H9 (cell line): Measurements from ENCODE around the gene PROX1. TPM values are rescaled to one million over a fixed set of nuclear protein-coding genes. Genes with fewer than 3 reads are reported as not detected.

Experiments used
- DNase-seq: peaks from one replicate; pipeline ENCODE4 v3.0.0-alpha.2; 2017
- H2AFZ ChIP-seq: one replicate; pipeline ENCODE4 v1.6.1; 2013; ENCODE audit warnings: mild to moderate bottlenecking, low read length, control low read depth, moderate library complexity
- H2AK5ac ChIP-seq: 2 replicates; pipeline ENCODE4 v1.6.1; 2013; ENCODE audit warnings: low read length, control low read depth, mixed read lengths; ENCODE audit not compliant: insufficient read length
- H2BK120ac ChIP-seq: one replicate; pipeline ENCODE4 v1.6.1; 2013; ENCODE audit warnings: low read depth, mild to moderate bottlenecking, low read length, control low read depth, inconsistent platforms; ENCODE audit not compliant: poor library complexity, severe bottlenecking
- H2BK12ac ChIP-seq: 2 replicates; pipeline ENCODE4 v1.6.1; 2013; ENCODE audit warnings: low read length, control low read depth, mixed read lengths, low read depth; ENCODE audit not compliant: insufficient read length
- H2BK15ac ChIP-seq: 2 replicates; pipeline ENCODE4 v1.6.1; 2013; ENCODE audit warnings: low read depth, low read length, control low read depth
- H2BK20ac ChIP-seq: one replicate; pipeline ENCODE4 v1.6.1; 2013; ENCODE audit warnings: low read depth, mild to moderate bottlenecking, low read length, control low read depth, inconsistent platforms; ENCODE audit not compliant: poor library complexity, severe bottlenecking
- H2BK5ac ChIP-seq: 2 replicates; pipeline ENCODE4 v1.6.1; 2013; ENCODE audit warnings: low read length, control low read depth, mixed read lengths; ENCODE audit not compliant: insufficient read length
- H3K14ac ChIP-seq: 2 replicates; pipeline ENCODE4 v1.6.1; 2013; ENCODE audit warnings: low read length, control low read depth; ENCODE audit not compliant: insufficient read depth
- H3K18ac ChIP-seq: 2 replicates; pipeline ENCODE4 v1.6.1; 2013; ENCODE audit warnings: low read depth, mild to moderate bottlenecking, mixed read lengths, low read length, control low read depth; ENCODE audit not compliant: insufficient read length
- H3K23ac ChIP-seq: 2 replicates; pipeline ENCODE4 v1.6.1; 2013; ENCODE audit warnings: low read length, control low read depth, mixed read lengths, low read depth; ENCODE audit not compliant: insufficient read length
- H3K23me2 ChIP-seq: 2 replicates; pipeline ENCODE4 v1.6.1; 2013; ENCODE audit warnings: low read depth, mild to moderate bottlenecking, mixed read lengths, low read length, control low read depth; ENCODE audit not compliant: insufficient read length, poor library complexity, severe bottlenecking
- H3K27ac ChIP-seq: 2 replicates; pipeline ENCODE4 v1.5.1; 2013; ENCODE audit warnings: low read length, control low read depth, mixed read lengths, low read depth; ENCODE audit not compliant: insufficient read length
- H3K27me3 ChIP-seq: 2 replicates; pipeline ENCODE4 v1.6.1; 2013; ENCODE audit warnings: low read length, control low read depth, inconsistent platforms; ENCODE audit not compliant: insufficient read depth
- H3K4ac ChIP-seq: 2 replicates; pipeline ENCODE4 v1.6.1; 2013; ENCODE audit warnings: low read depth, mild to moderate bottlenecking, control low read depth, inconsistent platforms, low read length, moderate library complexity
- H3K4me1 ChIP-seq: 2 replicates; pipeline ENCODE4 v1.6.1; 2013; ENCODE audit warnings: low read length, control low read depth, inconsistent platforms; ENCODE audit not compliant: insufficient read depth
- H3K4me2 ChIP-seq: 2 replicates; pipeline ENCODE4 v1.6.1; 2013; ENCODE audit warnings: low read length, control low read depth, mixed read lengths; ENCODE audit not compliant: insufficient read length, insufficient read depth
- H3K56ac ChIP-seq: 2 replicates; pipeline ENCODE4 v1.6.1; 2013; ENCODE audit warnings: low read depth, mild to moderate bottlenecking, mixed read lengths, low read length, control low read depth; ENCODE audit not compliant: insufficient read length
- H3K79me1 ChIP-seq: 2 replicates; pipeline ENCODE4 v1.6.1; 2013; ENCODE audit warnings: low read depth, mild to moderate bottlenecking, moderate library complexity, low read length, control low read depth, inconsistent platforms; ENCODE audit not compliant: insufficient read depth, poor library complexity, severe bottlenecking
- H3K79me2 ChIP-seq: 2 replicates; pipeline ENCODE4 v1.6.1; 2013; ENCODE audit warnings: low read length, control low read depth, inconsistent platforms; ENCODE audit not compliant: insufficient read depth
- H3K9ac ChIP-seq: 2 replicates; pipeline ENCODE4 v1.6.1; 2013; ENCODE audit warnings: low read length, control low read depth, mixed read lengths; ENCODE audit not compliant: insufficient read length; ENCODE audit errors: extremely low read depth
- H3K9me3 ChIP-seq: one replicate; pipeline ENCODE4 v1.6.1; 2013; ENCODE audit warnings: low read depth, low read length, inconsistent platforms; ENCODE audit not compliant: control insufficient read depth
- H3T11ph ChIP-seq: one replicate; pipeline ENCODE4 v1.6.1; 2013; ENCODE audit warnings: mild to moderate bottlenecking, low read length, control low read depth, inconsistent platforms
- H4K20me1 ChIP-seq: one replicate; pipeline ENCODE4 v1.6.1; 2013; ENCODE audit not compliant: control insufficient read depth, insufficient read length, insufficient read depth
- H4K5ac ChIP-seq: 2 replicates; pipeline ENCODE4 v1.6.1; 2013; ENCODE audit warnings: low read depth, mild to moderate bottlenecking, mixed read lengths, low read length, control low read depth; ENCODE audit not compliant: insufficient read length
- H4K8ac ChIP-seq: replicated peaks from 2 replicates; pipeline ENCODE4 v1.6.1; 2013; ENCODE audit warnings: low read length, control low read depth, mixed read lengths, low read depth; ENCODE audit not compliant: insufficient read length
- H4K91ac ChIP-seq: 2 replicates; pipeline ENCODE4 v1.6.1; 2013; ENCODE audit warnings: low read depth, mild to moderate bottlenecking, moderate library complexity, mixed read lengths, low read length, control low read depth; ENCODE audit not compliant: insufficient read length
- H3K27ac Mint-ChIP-seq, 3 experiments: 2 replicates in 2 of 3; 3 replicates in 1 of 3; pipeline ENCODE4 v1.8.0; 2020 to 2021; ENCODE audit warnings: mixed read lengths in 3 of 3, mild to moderate bottlenecking in 1 of 3, moderate library complexity in 1 of 3
- H3K27me3 Mint-ChIP-seq: 2 replicates; pipeline ENCODE4 v1.8.0; 2021; ENCODE audit warnings: low read depth, mild to moderate bottlenecking, moderate library complexity, mixed read lengths
- H3K36me3 Mint-ChIP-seq, 3 experiments: 2 replicates in 2 of 3; 3 replicates in 1 of 3; pipeline ENCODE4 v1.8.0; 2020 to 2021; ENCODE audit warnings: low read depth in 3 of 3, mixed read lengths in 3 of 3; ENCODE audit not compliant: insufficient read depth in 1 of 3
- H3K4me1 Mint-ChIP-seq, 2 experiments: 2 replicates each; pipeline ENCODE4 v1.8.0; 2020; ENCODE audit warnings: mixed read lengths in 2 of 2
- H3K4me3 Mint-ChIP-seq, 2 experiments: 2 replicates in 1 of 2; 3 replicates in 1 of 2; pipeline ENCODE4 v1.8.0; 2020 to 2021; ENCODE audit warnings: mild to moderate bottlenecking in 2 of 2, mixed read lengths in 2 of 2, moderate library complexity in 1 of 2
- H3K9me3 Mint-ChIP-seq, 2 experiments: 2 replicates in 1 of 2; 3 replicates in 1 of 2; pipeline ENCODE4 v1.8.0; 2020; ENCODE audit warnings: mild to moderate bottlenecking in 2 of 2, mixed read lengths in 2 of 2, moderate library complexity in 1 of 2
- CTCF ChIP-seq: fragments of 200-600 bp; sonication (generic); conservative IDR thresholded peaks from 3 replicates; pipeline ENCODE4 v1.8.0; 2021; ENCODE audit warnings: antibody characterized with exemption, mild to moderate bottlenecking
- WGBS: extraction: QIAGEN DNeasy Blood & Tissue Kit; methylation state at CpG from one replicate; pipeline ENCODE4 v1.1.7; 2013; ENCODE audit warnings: missing lambda C conversion rate, low lambda C conversion rate, mixed read lengths; ENCODE audit not compliant: insufficient read length; ENCODE audit errors: extremely low coverage; 5-methylcytosine and 5-hydroxymethylcytosine counted together
- total RNA-seq: library from RNA; stranded (reverse); gene quantifications from 2 replicates; pipeline ENCODE4 v1.2.1, GENCODE V29; 2021

PROX1 gene
- total RNA-seq, 1 experiment from 2014 or later = 0.72 TPM

- Histone ChIP-seq H2BK120ac (no peak overlapping the region), H4K20me1 (no peaks in the 10 kb centered on the region), H3K23me2 (no peaks in the 10 kb centered on the region), H2BK5ac (no peak overlapping the region), H3K27ac (no peak overlapping the region), H3K9ac (no peak overlapping the region), H4K8ac (no peak overlapping the region), H2BK20ac (no peak overlapping the region), H4K91ac (no peak overlapping the region), H3K79me2 (no peaks in the 10 kb centered on the region), H4K5ac (no peak overlapping the region), H3K79me1 (no peaks in the 10 kb centered on the region), H2AFZ (no peak overlapping the region), H2AK5ac (no peak overlapping the region), H3K4ac (no peak overlapping the region), H3K9me3 (no peaks in the 10 kb centered on the region), H3K4me1 (no peaks in the 10 kb centered on the region; the same call in 1 of the 2 replicates), H2BK15ac (no peak overlapping the region), H2BK12ac (no peak overlapping the region), H3K56ac (no peak overlapping the region), H3K4me2 (no peak overlapping the region), H3K18ac (no peak overlapping the region), H3K23ac (no peak overlapping the region), H3K14ac (no peak overlapping the region), H3T11ph (no peak overlapping the region), H3K27me3 (no peaks in the 10 kb centered on the region; the same call in 1 of the 2 replicates)
- Mint-ChIP-seq H3K9me3 (no peaks in the 10 kb centered on the region), H3K4me1 (peaks cover 8 to 10% of the 10 kb centered on the region in 2 experiments), H3K27me3 (peaks cover 9% of the 10 kb centered on the region), H3K4me3 (no peak overlapping the region), H3K27ac (no peak overlapping the region), H3K36me3 (no peaks in the 10 kb centered on the region)
- WGBS = no CpG with 5 or more reads among the region's 11 CpGs
- no peak for TF ChIP-seq CTCF
- no peak for DNase-seq
These were observed 80.3 kb downstream of the PROX1 start for GRCh38 chr1:214067853-214068703.
